OCI-LY7 (cell line): Measurements from ENCODE around the gene VDR. TPM values are rescaled to one million over a fixed set of nuclear protein-coding genes. Genes with fewer than 3 reads are reported as not detected.

Experiments used
- BruUV-seq: library from RNA; stranded (reverse); fragments of 400-500 nt; replicated peaks from 2 replicates; lab custom pipeline; 2021; lab: Mats Ljungman, UMichigan
- CTCF ChIA-PET: fragments of 300-600 bp; sonication (Branson Sonifier 250); formaldehyde crosslinking; loops from one replicate; lab custom pipeline; 2022; ENCODE audit warnings: antibody characterized with exemption; ENCODE audit not compliant: unreplicated experiment; lab: Charles Lee
- POLR2A ChIA-PET: fragments of 300-600 bp; sonication (Branson Sonifier 250); formaldehyde crosslinking; loops from one replicate; lab custom pipeline; 2022; ENCODE audit warnings: antibody characterized with exemption; lab: Charles Lee
- DNase-seq: peaks from one replicate; pipeline ENCODE4 v3.0.0-alpha.2; 2015; ENCODE audit warnings: low spot score
- H2AFZ ChIP-seq: fragments of 200-600 bp; sonication (generic), shearing (Covaris generic); 2 replicates; pipeline ENCODE4 v1.6.1; 2014; ENCODE audit warnings: mild to moderate bottlenecking, antibody characterized with exemption, low read length, moderate library complexity
- H3K27ac ChIP-seq: fragments of 200-600 bp; sonication (generic); 2 replicates; pipeline ENCODE4 v1.5.1; 2014; ENCODE audit warnings: mixed run types, low read depth, mild to moderate bottlenecking, moderate library complexity, low read length, inconsistent platforms; ENCODE audit not compliant: poor library complexity, severe bottlenecking
- H3K36me3 ChIP-seq: fragments of 200-600 bp; sonication (generic); 2 replicates; pipeline ENCODE4 v1.6.1; 2014; ENCODE audit warnings: mild to moderate bottlenecking, antibody characterized with exemption, low read length, moderate library complexity, mixed read lengths; ENCODE audit not compliant: insufficient read depth
- H3K4me1 ChIP-seq: fragments of 200-600 bp; sonication (generic); 2 replicates; pipeline ENCODE4 v1.5.1; 2014; ENCODE audit warnings: mild to moderate bottlenecking, low read length; ENCODE audit not compliant: insufficient read depth, poor library complexity, severe bottlenecking
- H3K4me2 ChIP-seq: fragments of 200-600 bp; sonication (generic); 2 replicates; pipeline ENCODE4 v1.6.1; 2014; ENCODE audit warnings: mild to moderate bottlenecking, low read length
- H3K4me3 ChIP-seq: fragments of 200-600 bp; sonication (generic); 2 replicates; pipeline ENCODE4 v1.5.1; 2014; ENCODE audit warnings: mild to moderate bottlenecking, low read depth, low read length; ENCODE audit not compliant: poor library complexity, severe bottlenecking
- H3K79me2 ChIP-seq: fragments of 200-600 bp; sonication (generic); 2 replicates; pipeline ENCODE4 v1.6.1; 2016; ENCODE audit warnings: low read depth, mild to moderate bottlenecking, low read length, moderate library complexity, mixed read lengths; ENCODE audit not compliant: insufficient read depth
- H3K9me2 ChIP-seq: fragments of 200-600 bp; sonication (generic); 2 replicates; pipeline ENCODE4 v1.6.1; 2016; ENCODE audit warnings: mild to moderate bottlenecking, low read length, mixed read lengths; ENCODE audit not compliant: insufficient read depth
- H3K9me3 ChIP-seq: fragments of 200-600 bp; sonication (generic); 2 replicates; pipeline ENCODE4 v1.6.1; 2014; ENCODE audit warnings: mild to moderate bottlenecking, mixed run types, low read length, mixed read lengths
- H4K20me1 ChIP-seq: fragments of 200-600 bp; sonication (generic); 2 replicates; pipeline ENCODE4 v1.6.1; 2014; ENCODE audit warnings: mild to moderate bottlenecking, antibody characterized with exemption, low read length, moderate library complexity, mixed read lengths; ENCODE audit not compliant: insufficient read depth
- CTCF ChIP-seq: fragments of 200-600 bp; sonication (generic); conservative IDR thresholded peaks from 2 replicates; pipeline ENCODE4 v1.5.1; 2014; ENCODE audit warnings: mild to moderate bottlenecking, antibody characterized with exemption, low read length, moderate library complexity, mixed read lengths
- EZH2phosphoT487 ChIP-seq: fragments of 200-600 bp; sonication (generic); IDR thresholded peaks from 2 replicates; pipeline ENCODE4 v1.6.1; 2018; ENCODE audit warnings: low read depth, borderline replicate concordance, mild to moderate bottlenecking, mixed run types, antibody characterized with exemption, low read length, moderate library complexity, mixed read lengths
- intact Hi-C: fragments of 100-400 bp; cut with micrococcal nuclease; formaldehyde crosslinking; loops from one replicate; pipeline ENCODE4 v1.10.0; 2022; ENCODE audit not compliant: unreplicated experiment
- total RNA-seq, 2 experiments: library from RNA; depleted of rRNA in 1 of 2; stranded (reverse); fragments of >200 nt in 1 of 2; shearing (Covaris generic) in 1 of 2; gene quantifications; 2 replicates each; pipeline ENCODE4 v1.2.3, GENCODE V29; 2014 to 2022

The VDR gene
- total RNA-seq, 2 experiments from 2014 or later, result 1.9 to 5.4 TPM

GRCh38 chr12:47899466-47899865 lies 5.3 kb downstream of the VDR start:
- no peaks in the 10 kb centered on the region for H3K79me2 ChIP-seq
- POLR2A ChIA-PET, result interaction anchor here (0.7 to 1.7 kb wide), 3 partner anchors 8 to 18 kb away, joined by 3 to 6 read pairs (median 5); no protein-coding TSS in a partner anchor
- H3K4me1 ChIP-seq, result peaks cover 29% of the 10 kb centered on the region
- intact Hi-C loops, result no loop called here
- H4K20me1 ChIP-seq, result no peaks in the 10 kb centered on the region
- no peaks in the 10 kb centered on the region for H3K36me3 ChIP-seq
- DNase-seq, result no peak
- H2AFZ ChIP-seq, result no peak overlapping the region
- no peaks in the 10 kb centered on the region for H3K9me3 ChIP-seq
- H3K4me3 ChIP-seq, result no peak overlapping the region
- H3K9me2 ChIP-seq, result no peaks in the 10 kb centered on the region
- no TSS peak for BruUV-seq
- TF ChIP-seq CTCF (no peak), EZH2phosphoT487 (no peak)
- H3K4me2 ChIP-seq, result no peak overlapping the region
- CTCF ChIA-PET, result no interaction called here
- H3K27ac ChIP-seq, result no peak overlapping the region

GRCh38 chr12:47896633-47897032 lies 8.2 kb downstream of the VDR start:
- Histone ChIP-seq H3K4me3 (no peak overlapping the region), H3K27ac (no peak overlapping the region), H3K79me2 (no peaks in the 10 kb centered on the region), H3K36me3 (no peaks in the 10 kb centered on the region), H4K20me1 (no peaks in the 10 kb centered on the region), H3K4me2 (no peak overlapping the region), H2AFZ (no peak overlapping the region), H3K9me3 (no peaks in the 10 kb centered on the region), H3K9me2 (no peaks in the 10 kb centered on the region), H3K4me1 (peaks cover 34% of the 10 kb centered on the region)
- DNase-seq, result no peak
- intact Hi-C loops, result no loop called here
- ChIA-PET CTCF (no interaction called here), POLR2A (interaction anchor here (0.6 to 0.7 kb wide), 2 partner anchors 45 to 316 kb away, joined by 3 read pairs; no protein-coding TSS in a partner anchor)
- TF ChIP-seq CTCF (no peak), EZH2phosphoT487 (no peak)
- no TSS peak for BruUV-seq

GRCh38 chr12:47896022-47896421 lies 8.8 kb downstream of the VDR start:
- CTCF ChIA-PET, result no interaction called here
- no peak overlapping the region for H2AFZ ChIP-seq
- intact Hi-C loops, result no loop called here
- no peaks in the 10 kb centered on the region for H3K79me2 ChIP-seq
- H4K20me1 ChIP-seq, result no peaks in the 10 kb centered on the region
- H3K4me3 ChIP-seq, result no peak overlapping the region
- TF ChIP-seq EZH2phosphoT487, result no peak
- no peak for TF ChIP-seq CTCF
- BruUV-seq, result no TSS peak
- H3K27ac ChIP-seq, result no peak overlapping the region
- POLR2A ChIA-PET, result interaction anchor here (0.9 to 1.4 kb wide), 2 partner anchors 9 to 11 kb away, joined by 3 to 4 read pairs; no protein-coding TSS in a partner anchor
- no peaks in the 10 kb centered on the region for H3K9me2 ChIP-seq
- H3K4me2 ChIP-seq, result no peak overlapping the region
- no peak for DNase-seq
- H3K9me3 ChIP-seq, result no peaks in the 10 kb centered on the region
- H3K36me3 ChIP-seq, result no peaks in the 10 kb centered on the region
- peaks cover 34% of the 10 kb centered on the region for H3K4me1 ChIP-seq
